ENCODE results near the gene KRTAP5-2.

DNA sequence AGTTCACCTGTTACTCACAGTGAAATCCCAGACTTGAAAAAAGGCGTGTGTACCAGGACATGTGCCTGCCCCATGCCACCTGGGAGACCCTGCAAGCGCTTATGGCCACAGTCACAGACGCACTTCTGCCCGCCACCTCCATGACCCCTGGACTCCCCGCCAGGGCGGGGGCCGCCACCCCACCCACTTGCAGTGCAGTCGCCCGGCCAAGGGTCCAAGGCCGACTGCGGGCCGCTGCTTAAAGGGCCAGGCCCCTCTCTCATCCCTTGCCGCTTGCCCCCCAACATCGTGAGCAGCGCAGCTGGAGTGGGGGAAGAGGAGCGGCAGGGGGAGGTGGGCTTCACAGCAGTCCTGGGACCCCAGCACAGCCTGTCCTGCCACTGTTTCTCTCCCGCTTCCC lies 36.8 kb downstream of the KRTAP5-2 start:
- no peak for TF ChIP-seq TCF12 (IDR thresholded peaks at IDR 0.05; ENCODE audit: low read depth)
- TF ChIP-seq EP300 (IDR thresholded peaks at IDR 0.05; ENCODE audit: borderline replicate concordance), result no peak
